EL (cell line): ENCODE measurements around the gene MTRF1.

Experiments
- DNase-seq: peaks from one replicate; pipeline ENCODE4 v3.0.0-alpha.2; 2016

Gene MTRF1

DNA sequence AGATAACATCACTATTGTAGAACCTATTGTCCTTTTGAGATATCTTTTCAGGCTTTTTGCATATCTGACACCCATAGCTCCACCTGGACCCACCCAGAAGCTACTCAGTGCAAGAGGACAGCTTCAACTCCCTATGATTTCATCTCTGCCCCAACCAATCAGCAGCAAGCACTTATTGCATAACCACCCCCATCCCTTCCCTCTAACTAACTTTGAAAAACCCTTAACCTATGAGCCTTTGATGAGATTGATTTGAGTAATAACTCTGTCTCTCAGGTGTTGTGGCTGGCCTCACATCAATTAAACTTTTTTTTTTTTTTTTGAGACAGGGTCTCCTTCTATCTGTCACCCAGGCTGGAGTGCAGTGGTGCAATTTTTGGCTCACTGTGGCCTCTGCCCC is 13.4 kb upstream of the MTRF1 start:
- no peak for DNase-seq

DNA sequence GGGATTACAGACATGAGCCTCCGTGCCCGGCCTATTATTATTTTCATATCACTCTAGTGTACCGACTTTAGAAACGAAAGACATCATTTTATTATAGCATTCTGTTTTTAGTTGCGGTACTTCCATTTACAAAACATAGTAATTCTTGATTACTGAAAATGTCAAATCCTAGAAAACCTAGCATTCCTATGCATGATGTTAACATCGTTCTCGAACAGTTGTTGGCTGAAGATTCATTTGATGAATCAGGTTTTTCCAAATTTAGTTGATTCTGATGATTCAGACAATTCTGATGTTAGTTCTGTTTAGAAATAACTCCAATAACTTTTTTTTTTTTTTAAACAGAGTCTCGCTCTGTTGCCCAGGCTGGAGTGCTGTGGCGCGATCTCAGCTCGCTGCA is 11.5 kb upstream of the MTRF1 start:
- DNase-seq: no peak

GRCh38 chr13:41273831-41274441 is 10.6 kb upstream of the MTRF1 start:
- no peak for DNase-seq

GRCh38 chr13:41271456-41272285 is 8.3 kb upstream of the MTRF1 start:
- no peak for DNase-seq

GRCh38 chr13:41268764-41269163 is 5.4 kb upstream of the MTRF1 start:
- DNase-seq: peak; percentile 38

DNA sequence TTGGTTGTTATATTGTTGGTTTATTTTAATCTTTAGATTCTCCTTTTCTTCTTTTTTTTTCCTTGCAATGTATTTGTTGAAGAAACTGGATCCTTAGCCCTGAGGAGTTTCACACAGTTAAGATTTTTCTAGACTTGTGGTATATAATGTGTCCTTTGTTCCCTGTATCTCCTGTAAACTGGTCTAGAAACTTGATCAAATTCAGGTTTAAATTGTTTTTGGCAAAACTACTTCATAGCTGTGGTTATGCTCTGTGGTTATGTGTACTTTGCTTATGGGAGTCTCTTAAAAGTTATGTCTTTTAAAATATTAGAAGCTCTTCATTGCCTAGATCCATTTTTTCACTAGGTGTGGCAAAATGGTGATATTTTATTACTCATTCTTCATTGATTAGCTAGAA is 3.7 kb upstream of the MTRF1 start:
- no peak for DNase-seq

DNA sequence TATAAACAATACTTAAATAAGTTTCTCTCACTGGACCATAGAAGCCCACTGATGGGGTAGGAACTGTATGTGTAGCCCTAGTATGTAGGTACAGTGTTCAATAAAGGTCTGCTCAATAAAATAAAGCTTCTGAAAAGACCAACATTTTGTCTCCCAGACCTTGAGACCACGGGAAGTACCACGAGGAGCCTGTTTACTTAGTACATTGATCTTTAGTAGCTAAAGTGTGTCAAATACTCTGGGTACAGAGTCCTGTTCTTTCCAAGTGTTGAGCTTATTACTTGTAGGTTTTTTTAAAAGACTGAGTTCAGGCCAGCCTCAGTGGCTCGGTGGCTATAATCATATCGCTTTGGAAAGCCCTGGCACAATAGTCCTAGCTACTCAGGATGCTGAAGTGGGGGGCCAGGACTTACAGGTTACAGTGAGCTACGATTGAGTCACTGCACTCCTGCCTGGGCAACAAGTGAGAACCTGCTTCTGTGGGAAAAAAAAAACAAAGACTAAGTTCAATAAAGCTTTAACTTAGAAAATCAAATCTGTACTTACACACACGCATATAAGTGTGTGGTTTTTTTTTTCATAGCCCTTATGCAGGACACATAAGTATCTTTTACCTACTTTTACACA is 3.4 kb downstream of the MTRF1 start:
- DNase-seq: no peak

- no peak for DNase-seq
These were observed 5.8 kb downstream of the MTRF1 start for GRCh38 chr13:41257535-41257934.

GRCh38 chr13:41254902-41255301 is 8.5 kb downstream of the MTRF1 start:
- DNase-seq: no peak

DNA sequence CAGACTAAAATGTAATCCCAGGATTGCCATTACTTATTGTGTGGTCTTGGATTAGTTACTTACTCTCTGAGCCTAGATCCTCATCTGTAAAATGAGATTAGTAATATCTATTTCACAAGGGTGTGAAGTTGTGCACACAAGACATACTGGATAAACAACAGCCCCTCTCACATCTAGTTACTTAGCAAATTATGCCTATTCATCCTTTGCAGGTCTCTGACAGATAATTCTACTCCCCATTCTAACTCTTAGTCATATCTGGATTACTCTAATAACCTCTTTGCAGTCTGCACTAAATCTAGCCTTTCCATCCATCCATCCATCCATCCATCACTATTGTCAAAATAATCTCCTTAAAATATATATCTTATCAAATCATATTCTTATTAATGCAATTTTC is 12.4 kb downstream of the MTRF1 start:
- DNase-seq: no peak

DNA sequence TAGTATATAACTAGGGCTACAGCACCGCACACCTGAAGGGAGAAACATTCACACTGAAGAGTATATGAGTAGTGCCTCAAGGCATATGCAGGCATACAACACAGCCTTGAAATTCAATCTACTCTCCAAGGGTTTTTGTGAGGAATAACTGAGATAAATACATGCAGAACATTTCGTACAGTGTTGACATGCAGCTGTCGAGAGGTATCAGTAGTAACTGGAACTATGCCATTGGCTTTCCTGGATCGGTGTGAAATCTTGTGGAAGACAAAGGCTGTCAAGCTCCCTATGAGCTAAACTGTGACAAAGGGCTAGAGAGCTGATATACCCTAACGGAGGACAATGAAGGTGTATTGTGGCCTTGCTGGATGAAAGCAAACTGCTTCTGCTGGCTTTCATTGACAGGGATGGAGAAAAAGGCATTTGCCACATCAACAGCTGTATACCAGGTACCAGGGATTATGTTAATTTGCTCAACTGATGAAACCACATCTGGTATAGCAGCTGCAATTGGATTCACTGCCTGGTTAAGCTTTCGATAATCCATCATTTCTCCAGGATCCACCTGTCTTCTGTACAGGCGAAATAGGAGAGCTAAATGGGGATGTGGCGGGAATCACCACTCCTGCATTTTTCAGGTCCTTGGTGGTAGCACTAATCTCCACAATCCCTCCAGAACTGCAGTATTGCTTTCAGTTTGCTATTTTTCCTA is 16.3 kb downstream of the MTRF1 start:
- DNase-seq: no peak

DNA sequence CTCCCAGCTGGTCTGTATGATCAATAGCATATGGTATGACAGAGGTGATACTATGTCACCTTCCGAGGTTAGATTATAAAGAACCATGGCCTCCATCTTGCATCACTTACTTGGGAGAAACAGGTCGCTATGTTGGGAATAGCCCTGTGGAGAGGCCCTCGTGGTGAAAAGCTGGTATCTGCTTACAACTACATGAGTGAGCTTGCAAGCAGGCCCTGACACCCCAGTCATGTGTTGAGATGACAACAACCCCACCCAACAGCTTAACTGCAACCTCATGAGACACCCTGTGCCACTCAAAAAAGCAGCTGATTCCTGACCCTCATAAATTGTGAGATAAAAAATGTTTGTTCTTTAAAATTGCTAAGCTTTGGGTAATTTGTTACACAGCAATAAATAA is 18.8 kb downstream of the MTRF1 start:
- no peak for DNase-seq

- no peak for DNase-seq
These were observed 21.8 kb downstream of the MTRF1 start for GRCh38 chr13:41241626-41242025.

GRCh38 chr13:41236369-41236768 is 27.0 kb downstream of the MTRF1 start:
- no peak for DNase-seq

DNA sequence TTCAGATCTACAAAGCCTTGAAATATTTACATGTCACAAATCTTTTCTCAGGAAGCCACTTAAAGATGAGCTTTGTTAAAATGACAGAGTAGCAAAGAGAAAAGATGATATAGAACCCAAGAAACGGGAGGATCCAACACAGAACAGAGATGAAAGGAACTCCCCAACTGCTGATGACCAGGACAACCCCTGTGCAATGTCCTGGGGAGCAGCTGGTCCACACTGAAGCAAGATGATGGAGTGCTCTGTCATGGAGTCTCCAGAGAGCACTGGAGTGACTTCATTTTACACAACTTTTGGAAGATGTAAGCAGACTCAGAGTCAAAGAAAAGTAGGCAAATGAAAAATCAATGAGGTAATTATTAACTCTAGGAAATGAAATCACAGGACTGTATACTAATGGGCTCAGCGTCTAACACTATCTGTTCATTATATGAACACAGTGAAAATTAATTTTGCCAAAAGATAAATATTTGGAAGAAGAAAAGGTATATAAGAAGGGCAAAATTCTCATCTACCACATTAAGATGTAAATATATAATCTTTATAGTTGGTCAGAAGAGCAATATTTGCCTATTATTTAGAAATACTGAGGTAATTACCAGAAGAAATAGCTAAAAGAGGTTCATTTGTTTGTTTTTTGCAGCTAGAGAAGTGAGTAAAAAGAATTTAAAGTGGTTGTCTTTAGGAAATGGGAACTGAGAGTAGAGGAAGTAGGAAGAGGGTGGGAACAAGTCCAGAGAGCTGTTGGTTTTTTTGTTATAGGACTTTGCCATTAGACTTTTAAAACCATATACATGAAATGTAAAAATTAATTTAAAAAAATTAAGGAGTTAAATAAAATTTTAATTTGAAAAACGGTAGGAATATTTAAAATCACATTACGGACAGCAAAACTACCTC is 30.5 kb downstream of the MTRF1 start:
- DNase-seq: no peak

GRCh38 chr13:41231786-41232185 is 31.6 kb downstream of the MTRF1 start:
- DNase-seq: no peak

GRCh38 chr13:41231025-41231677 is 32.2 kb downstream of the MTRF1 start:
- no peak for DNase-seq

- no peak for DNase-seq
These were observed 34.0 kb downstream of the MTRF1 start for GRCh38 chr13:41229356-41229755.

GRCh38 chr13:41224113-41225110 is 39.0 kb downstream of the MTRF1 start:
- DNase-seq: peak; percentile 89

- DNase-seq: peak; percentile 63
These were observed 41.0 kb downstream of the MTRF1 start for GRCh38 chr13:41222259-41222852.
